NOMO-1 (cell line): ENCODE data around the gene RAI14.

ENCODE experiments used
- DNase-seq, 2 experiments: peaks; one replicate each; lab custom pipeline; 2025; ENCODE audit not compliant: unreplicated experiment in 2 of 2; lab: John Stamatoyannopoulos, UW

Gene RAI14

GRCh38 chr5:34674187-34674586, 18.1 kb downstream of the RAI14 start:
- no peak for DNase-seq

- peak in 1 of 2 experiments; percentile 16 for DNase-seq
Measured at GRCh38 chr5:34675857-34676256, 19.7 kb downstream of the RAI14 start.

GRCh38 chr5:34676416-34676815, 20.3 kb downstream of the RAI14 start:
- DNase-seq, result no peak

- no peak for DNase-seq
Measured at GRCh38 chr5:34677428-34677827, 21.3 kb downstream of the RAI14 start.

- peak in 1 of 2 experiments; percentile 41 for DNase-seq
Measured at GRCh38 chr5:34680896-34681295, 24.8 kb downstream of the RAI14 start.

GRCh38 chr5:34682926-34683623, 26.9 kb downstream of the RAI14 start:
- no peak for DNase-seq

GRCh38 chr5:34684281-34684979, 28.3 kb downstream of the RAI14 start:
- no peak for DNase-seq

- no peak for DNase-seq
Measured at GRCh38 chr5:34684980-34685352, 28.8 kb downstream of the RAI14 start.

GRCh38 chr5:34685485-34686165, 29.5 kb downstream of the RAI14 start:
- no peak for DNase-seq

- DNase-seq, result peak; percentile 83 to 86
Measured at GRCh38 chr5:34686762-34687268, 30.7 kb downstream of the RAI14 start.

- DNase-seq, result no peak
Measured at GRCh38 chr5:34687269-34688011, 31.3 kb downstream of the RAI14 start.

- DNase-seq, result no peak
Measured at GRCh38 chr5:34688015-34688810, 32.1 kb downstream of the RAI14 start.

GRCh38 chr5:34690301-34690700, 34.2 kb downstream of the RAI14 start:
- DNase-seq, result no peak

GRCh38 chr5:34690898-34691297, 34.8 kb downstream of the RAI14 start:
- no peak for DNase-seq

GRCh38 chr5:34691326-34691725, 35.2 kb downstream of the RAI14 start:
- DNase-seq, result no peak

GRCh38 chr5:34692786-34693185, 36.7 kb downstream of the RAI14 start:
- DNase-seq, result no peak

GRCh38 chr5:34694012-34694411, 37.9 kb downstream of the RAI14 start:
- DNase-seq, result no peak

GRCh38 chr5:34694685-34695084, 38.6 kb downstream of the RAI14 start:
- no peak for DNase-seq

GRCh38 chr5:34695275-34696027, 39.3 kb downstream of the RAI14 start:
- peak in 1 of 2 experiments; percentile 77 for DNase-seq
